AG04450 (cell line): Measurements from ENCODE around the gene CCSAP. TPM values are rescaled to one million over a fixed set of nuclear protein-coding genes. Genes with fewer than 3 reads are reported as not detected.
A peak's percentile ranks its signal among the peaks of the same experiment; 100 is the strongest.
"Not testable (repeated sequence)": the region's sequence is repeated elsewhere in the genome, so short reads cannot be mapped to it uniquely, and the experiment has no call there.

Experiments used
- CTCF ChIA-PET: fragments of 300-600, 350-600 bp; formaldehyde crosslinking; extraction: SDS; loops from one replicate; lab custom pipeline; 2022; ENCODE audit warnings: antibody characterized with exemption, inconsistent platforms; lab: Charles Lee
- POLR2A ChIA-PET: fragments of 350-600 bp; formaldehyde crosslinking; extraction: SDS; loops from one replicate; lab custom pipeline; 2021; ENCODE audit warnings: antibody characterized with exemption, inconsistent platforms; lab: Yijun Ruan, JAX
- DNase-seq: peaks from one replicate; pipeline ENCODE4 v3.0.0-alpha.2; 2011; ENCODE audit warnings: low read depth, low spot score
- H3K27ac ChIP-seq: one replicate; pipeline ENCODE4 v1.5.1; 2012; ENCODE audit warnings: low read depth, low read length, control low read depth
- H3K27me3 ChIP-seq: one replicate; pipeline ENCODE4 v1.6.0; 2012; ENCODE audit warnings: low read length; ENCODE audit not compliant: control insufficient read depth, insufficient read depth
- H3K4me3 ChIP-seq: 2 replicates; pipeline ENCODE4 v1.5.1; 2011; ENCODE audit warnings: mild to moderate bottlenecking, low read depth, low read length, control low read depth
- H3K9me3 ChIP-seq: 2 replicates; pipeline ENCODE4 v1.5.1; 2012; ENCODE audit warnings: low read length; ENCODE audit not compliant: control insufficient read depth, insufficient read depth
- CTCF ChIP-seq: IDR thresholded peaks from 2 replicates; pipeline ENCODE4 v1.5.1; 2011; ENCODE audit warnings: low read depth, low read length, control low read depth, inconsistent platforms
- polyA plus RNA-seq: library from polyadenylated mRNA; depleted of rRNA; stranded (reverse); fragments of >200 nt; gene quantifications from 2 replicates; pipeline ENCODE4 v1.2.3, GENCODE V29; 2011

CCSAP gene
- polyA plus RNA-seq, 1 experiment = 4.3 TPM

DNA sequence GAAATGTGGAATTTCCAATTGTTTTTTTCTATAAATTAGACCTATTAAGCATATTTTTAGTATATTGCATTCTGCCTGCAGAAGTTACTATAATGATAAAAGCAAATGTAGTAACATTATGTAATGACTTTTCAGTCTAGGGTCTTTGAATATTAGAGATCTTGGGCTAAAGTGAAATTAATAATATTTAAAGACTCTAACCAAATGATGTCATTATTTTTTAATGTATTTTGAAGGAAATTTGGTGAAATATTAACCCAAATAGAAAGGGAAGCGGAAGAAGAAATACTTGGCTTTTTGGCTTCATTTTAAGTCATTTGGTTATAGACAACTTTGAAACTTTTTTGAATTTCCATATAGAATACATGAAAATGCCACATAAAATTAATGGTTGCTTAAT, 45.1 kb downstream of the CCSAP start:
- POLR2A ChIA-PET = no interaction called here
- CTCF ChIA-PET = no interaction called here
- DNase-seq = no peak
- Histone ChIP-seq H3K27ac (no peak overlapping the region), H3K9me3 (no peaks in the 10 kb centered on the region), H3K4me3 (no peak overlapping the region), H3K27me3 (no peaks in the 10 kb centered on the region)
- TF ChIP-seq CTCF = no peak

- DNase-seq = peak; percentile 45
- Histone ChIP-seq H3K27ac (no peak overlapping the region), H3K9me3 (no peaks in the 10 kb centered on the region), H3K27me3 (no peaks in the 10 kb centered on the region), H3K4me3 (no peak overlapping the region)
- POLR2A ChIA-PET = interaction anchor here (0.7 kb wide), 1 partner anchor 27 kb away, joined by 3 read pairs; no protein-coding TSS in a partner anchor
- CTCF ChIA-PET = interaction anchor here (0.6 to 1.1 kb wide), 3 partner anchors 9 to 391 kb away, joined by 3 read pairs; no protein-coding TSS in a partner anchor
- TF ChIP-seq CTCF = no peak
Observed at GRCh38 chr1:229296541-229296941, 46.3 kb downstream of the CCSAP start.

DNA sequence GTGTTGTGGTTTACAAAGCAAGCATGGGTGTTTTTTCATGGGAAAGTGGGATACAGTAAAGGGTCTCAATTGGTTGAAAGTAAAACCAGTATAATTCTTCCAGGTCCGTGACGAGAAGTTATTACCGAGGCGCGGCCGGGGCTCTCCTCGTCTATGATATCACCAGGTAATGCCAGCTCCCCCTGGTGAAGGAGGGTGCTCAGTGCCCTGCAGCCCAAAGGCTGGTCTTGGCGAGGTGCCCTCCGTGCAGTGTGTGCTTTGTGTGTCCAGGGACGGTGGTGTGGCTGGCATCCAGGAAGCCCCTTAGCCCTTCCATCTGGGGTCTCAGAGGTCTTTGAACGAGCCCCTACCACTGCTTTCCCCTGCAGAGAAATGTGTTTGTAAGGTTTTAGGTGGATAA, 47.1 kb downstream of the CCSAP start:
- Histone ChIP-seq H3K4me3 (no peak overlapping the region), H3K9me3 (no peaks in the 10 kb centered on the region), H3K27me3 (no peaks in the 10 kb centered on the region), H3K27ac (no peak overlapping the region)
- CTCF ChIA-PET = interaction anchor here (0.6 kb wide), 1 partner anchor 73 kb away, joined by 3 read pairs; no protein-coding TSS in a partner anchor
- POLR2A ChIA-PET = interaction anchor here (0.7 kb wide), 1 partner anchor 28 kb away, joined by 3 read pairs; no protein-coding TSS in a partner anchor
- no peak for DNase-seq
- TF ChIP-seq CTCF = no peak

DNA sequence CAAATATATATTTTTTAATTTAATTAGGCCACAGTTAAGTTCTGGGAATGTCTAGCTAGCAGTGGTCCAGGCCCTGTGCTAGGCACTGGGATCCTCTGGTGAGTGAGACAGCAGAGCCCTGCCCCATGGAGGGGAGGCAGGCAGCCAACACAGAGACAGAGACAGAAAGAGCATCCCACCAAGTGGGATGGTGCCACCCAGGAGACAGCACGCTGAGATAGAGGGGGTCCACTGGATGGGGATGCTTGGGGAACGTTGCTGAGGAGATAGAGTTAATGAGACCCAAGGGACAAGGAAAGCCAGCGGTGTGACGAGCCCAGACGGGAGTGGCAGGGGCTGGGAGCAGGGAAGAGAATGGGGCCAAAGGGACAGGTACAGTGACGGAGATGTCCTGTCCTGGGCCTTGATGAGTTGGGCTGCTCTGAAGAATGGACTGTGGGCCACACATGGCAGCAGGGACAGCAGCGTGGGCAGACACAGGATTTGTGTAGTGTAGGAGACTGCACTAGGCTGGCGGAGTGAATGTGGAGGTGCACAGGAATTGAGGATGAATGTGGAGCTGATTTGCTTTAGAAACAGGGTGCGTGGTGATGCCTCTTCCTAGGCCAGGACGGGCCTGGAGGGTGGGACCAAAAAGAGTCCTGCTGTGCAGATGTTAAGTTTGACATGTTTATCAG, 49.2 kb downstream of the CCSAP start:
- TF ChIP-seq CTCF = no peak
- H3K9me3 ChIP-seq = no peaks in the 10 kb centered on the region
- ChIA-PET CTCF (no interaction called here), POLR2A (no interaction called here)
- no peak overlapping the region for H3K4me3 ChIP-seq
- H3K27me3 ChIP-seq = no peaks in the 10 kb centered on the region
- DNase-seq = no peak
- no peak overlapping the region for H3K27ac ChIP-seq

DNA sequence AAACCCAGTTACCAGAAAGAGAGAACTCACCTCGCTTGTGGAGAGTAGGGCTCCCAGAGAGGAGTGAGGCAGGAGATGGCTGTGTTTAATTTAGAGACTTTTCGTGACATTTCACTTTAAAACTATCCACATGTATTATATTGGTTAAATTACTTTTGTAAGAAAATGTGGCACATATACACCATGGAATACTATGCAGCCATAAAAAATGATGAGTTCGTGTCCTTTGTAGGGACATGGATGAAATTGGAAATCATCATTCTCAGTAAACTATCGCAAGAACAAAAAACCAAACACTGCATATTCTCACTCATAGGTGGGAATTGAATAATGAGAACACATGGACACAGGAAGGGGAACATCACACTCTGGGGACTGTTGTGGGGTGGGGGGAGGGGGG, 51.2 kb downstream of the CCSAP start:
- H3K9me3 ChIP-seq, DNase-seq, H3K4me3 ChIP-seq, POLR2A ChIA-PET, H3K27me3 ChIP-seq, CTCF ChIA-PET, H3K27ac ChIP-seq: not testable (repeated sequence)
